Measurements from ENCODE around the gene SSTR5. TPM values are rescaled to one million over a fixed set of nuclear protein-coding genes. Genes with fewer than 3 reads are reported as not detected.
A peak's percentile ranks its signal among the peaks of the same experiment; 100 is the strongest.
"Not testable (repeated sequence)": the region's sequence is repeated elsewhere in the genome, so short reads cannot be mapped to it uniquely, and the experiment has no call there.

SSTR5 gene
- total RNA-seq, 2 donors from 2014 or later = 2.3 TPM; not detected in 1

DNA sequence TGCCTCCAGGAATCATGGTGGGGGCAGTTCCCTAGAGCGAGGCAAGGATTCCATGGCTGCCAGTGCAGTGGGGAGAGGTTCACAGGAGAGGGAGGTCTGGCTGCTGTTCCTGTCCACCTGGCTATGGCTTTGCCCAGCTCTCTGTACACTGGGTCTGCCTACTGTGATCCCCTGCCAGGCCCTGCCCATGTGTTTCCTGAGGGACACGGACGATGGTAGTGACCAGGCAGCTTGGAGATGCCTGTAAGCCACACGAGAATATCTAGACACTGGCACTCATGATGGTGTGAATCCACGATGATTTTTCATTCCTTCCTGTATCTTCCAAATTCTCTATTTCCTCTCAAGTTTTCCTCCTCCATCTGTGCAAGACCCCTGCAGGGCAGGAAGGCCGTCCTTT is 12.4 kb downstream of the SSTR5 start:
- intact Hi-C loops (cut with DNase I) = no loop called here
- DNase-seq (no peak), ATAC-seq (no peak)
- peaks cover 0 to 21% (median 2%) of the 10 kb centered on the region in 3 donors for H3K9me3 ChIP-seq
- H3K4me3 ChIP-seq = no peak overlapping the region
- TF ChIP-seq POLR2A (IDR thresholded peaks at IDR 0.05) = no peak
- TF ChIP-seq, protein P1, sequence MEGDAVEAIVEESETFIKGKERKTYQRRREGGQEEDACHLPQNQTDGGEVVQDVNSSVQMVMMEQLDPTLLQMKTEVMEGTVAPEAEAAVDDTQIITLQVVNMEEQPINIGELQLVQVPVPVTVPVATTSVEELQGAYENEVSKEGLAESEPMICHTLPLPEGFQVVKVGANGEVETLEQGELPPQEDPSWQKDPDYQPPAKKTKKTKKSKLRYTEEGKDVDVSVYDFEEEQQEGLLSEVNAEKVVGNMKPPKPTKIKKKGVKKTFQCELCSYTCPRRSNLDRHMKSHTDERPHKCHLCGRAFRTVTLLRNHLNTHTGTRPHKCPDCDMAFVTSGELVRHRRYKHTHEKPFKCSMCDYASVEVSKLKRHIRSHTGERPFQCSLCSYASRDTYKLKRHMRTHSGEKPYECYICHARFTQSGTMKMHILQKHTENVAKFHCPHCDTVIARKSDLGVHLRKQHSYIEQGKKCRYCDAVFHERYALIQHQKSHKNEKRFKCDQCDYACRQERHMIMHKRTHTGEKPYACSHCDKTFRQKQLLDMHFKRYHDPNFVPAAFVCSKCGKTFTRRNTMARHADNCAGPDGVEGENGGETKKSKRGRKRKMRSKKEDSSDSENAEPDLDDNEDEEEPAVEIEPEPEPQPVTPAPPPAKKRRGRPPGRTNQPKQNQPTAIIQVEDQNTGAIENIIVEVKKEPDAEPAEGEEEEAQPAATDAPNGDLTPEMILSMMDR (IDR thresholded peaks at IDR 0.05) = no peak
- no peak overlapping the region for H3K27ac ChIP-seq
- WGBS, 2 donors = 89 to 90% methylated on average over 6 of the region's 6 CpGs
- peaks cover 27% of the 10 kb centered on the region for H3K4me1 ChIP-seq
- peaks cover 0 to 59% of the 10 kb centered on the region in 2 donors for H3K27me3 ChIP-seq
- no peaks in the 10 kb centered on the region for H3K36me3 ChIP-seq (replicated peaks in 1 of 2; ENCODE audit: insufficient read depth in 1 of 2, low read depth in 2 of 2)

DNA sequence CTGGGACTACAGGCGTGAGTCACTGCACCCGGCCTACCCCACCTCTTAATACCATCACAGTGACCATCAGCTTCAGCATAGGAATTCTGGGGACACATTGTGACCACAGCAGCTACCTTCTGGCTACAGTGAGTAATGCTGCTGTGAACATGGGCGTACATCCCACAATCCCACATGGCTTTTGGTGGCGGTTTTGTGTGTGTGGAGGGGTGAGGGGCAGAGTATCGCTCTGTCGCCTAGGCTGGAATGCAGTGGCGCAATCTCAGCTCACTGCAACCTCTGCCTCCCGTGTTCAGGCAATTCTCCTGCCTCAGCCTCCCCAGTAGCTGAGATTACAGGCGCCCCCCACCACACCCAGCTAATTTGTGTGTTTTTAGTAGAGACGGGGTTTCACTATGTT is 13.9 kb downstream of the SSTR5 start:
- WGBS, 2 donors = 77 to 79% methylated on average over 6 to 10 of the region's 10 CpGs

DNA sequence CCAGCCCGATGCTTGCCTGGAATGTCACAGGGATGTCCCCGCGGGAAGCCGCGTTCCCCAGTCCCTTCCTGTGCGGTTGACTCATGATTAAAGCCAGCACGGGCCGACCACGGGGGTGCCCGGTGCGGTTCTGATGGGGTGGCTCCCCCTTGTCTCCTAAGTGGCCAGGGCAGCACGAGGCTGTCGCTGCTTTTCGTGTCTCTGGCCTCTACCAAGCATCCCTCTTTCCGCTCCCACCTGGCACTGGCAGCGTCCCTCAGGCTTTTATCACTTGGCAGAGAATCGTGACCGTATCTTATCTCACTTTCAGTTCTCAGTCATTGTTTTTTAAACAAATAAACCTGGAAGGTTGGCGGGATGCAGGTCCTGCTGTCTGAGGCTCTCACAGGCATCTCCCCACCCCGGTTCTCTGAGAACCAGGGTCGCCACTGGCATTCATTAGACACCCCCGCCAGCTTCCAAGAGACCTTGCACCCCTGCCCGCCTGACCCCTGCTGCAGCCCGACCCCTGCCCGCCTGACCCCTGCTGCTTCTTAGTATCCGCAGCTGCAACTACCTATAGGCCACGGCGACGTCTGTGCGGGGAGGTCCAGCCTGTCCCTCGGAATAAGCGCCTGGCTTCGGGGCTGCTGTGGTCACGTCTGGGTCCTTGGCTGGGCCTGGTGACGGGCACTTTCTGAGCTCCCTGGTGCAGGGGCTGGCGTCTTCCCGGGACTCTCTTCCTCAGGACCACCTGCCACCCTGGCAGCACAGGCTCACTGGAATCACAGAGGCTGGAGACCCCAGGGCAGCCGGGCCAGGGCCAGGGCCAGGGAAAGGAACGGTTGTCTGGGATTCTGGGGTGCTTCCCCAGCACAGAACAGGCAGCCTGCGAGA is 16.0 kb downstream of the SSTR5 start:
- ATAC-seq (no peak), DNase-seq (no peak)
- H3K36me3 ChIP-seq (replicated peaks in 1 of 2; ENCODE audit: insufficient read depth in 1 of 2, low read depth in 2 of 2) = no peaks in the 10 kb centered on the region
- peaks cover 0 to 55% of the 10 kb centered on the region in 2 donors for H3K27me3 ChIP-seq
- no peak overlapping the region for H3K4me3 ChIP-seq
- peaks cover 23% of the 10 kb centered on the region for H3K4me1 ChIP-seq
- no peak for TF ChIP-seq POLR2A (IDR thresholded peaks at IDR 0.05)
- intact Hi-C loops (cut with DNase I) = no loop called here
- WGBS, 2 donors = 21 to 39% methylated on average over 17 to 40 of the region's 40 CpGs
- peaks cover 0 to 21% (median 2%) of the 10 kb centered on the region in 3 donors for H3K9me3 ChIP-seq
- H3K27ac ChIP-seq = no peak overlapping the region

More for the DNA sequence above, 13.9 kb downstream of the SSTR5 start:
- ATAC-seq; intact Hi-C loops (cut with DNase I); H3K4me3 ChIP-seq; DNase-seq; H3K27ac ChIP-seq; H3K36me3 ChIP-seq (replicated peaks in 1 of 2; ENCODE audit: insufficient read depth in 1 of 2, low read depth in 2 of 2): not testable (repeated sequence)
- peaks cover 0 to 21% (median 2%) of the 10 kb centered on the region in 3 donors for H3K9me3 ChIP-seq
- peaks cover 0 to 62% of the 10 kb centered on the region in 2 donors for H3K27me3 ChIP-seq
- H3K4me1 ChIP-seq = peaks cover 29% of the 10 kb centered on the region

DNA sequence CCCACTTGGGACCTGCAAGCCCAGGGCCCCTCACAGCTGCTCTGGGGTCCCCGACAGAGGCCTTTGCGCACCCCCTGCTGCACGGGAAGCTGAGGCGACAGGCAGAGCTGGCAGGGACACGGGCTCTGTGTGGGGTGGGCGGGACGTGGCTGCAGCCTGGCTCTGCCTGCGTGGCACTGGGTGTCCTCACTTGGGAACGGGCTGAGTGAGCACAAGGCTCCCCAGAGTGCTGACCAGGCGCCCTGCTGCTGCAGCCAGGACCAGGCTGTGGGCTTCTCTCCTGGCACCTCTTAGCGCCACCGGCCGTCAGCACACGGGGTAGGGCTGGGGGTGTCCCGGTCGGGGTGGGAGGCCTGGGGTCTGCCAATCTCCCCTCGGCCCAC is 16.9 kb downstream of the SSTR5 start:
- Histone ChIP-seq H3K27ac (no peak overlapping the region), H3K4me3 (no peak overlapping the region), H3K27me3 (peaks cover 0 to 55% of the 10 kb centered on the region in 2 donors), H3K4me1 (peaks cover 23% of the 10 kb centered on the region), H3K9me3 (peaks cover 0 to 14% (median 2%) of the 10 kb centered on the region in 3 donors), H3K36me3 (replicated peaks in 1 of 2; ENCODE audit: insufficient read depth in 1 of 2, low read depth in 2 of 2) (no peaks in the 10 kb centered on the region)
- peak; percentile 23 for ATAC-seq
- DNase-seq = peak in 3 of 4 donors; percentile 27 to 43 (median 39)
- WGBS, 2 donors = 30 to 83% methylated on average over 1 to 9 of the region's 17 CpGs
- TF ChIP-seq, protein P1 (IDR thresholded peaks at IDR 0.05) = no peak
- TF ChIP-seq POLR2A (IDR thresholded peaks at IDR 0.05) = peak in 1 of 3 donors; percentile 5
- intact Hi-C loops (cut with DNase I) = no loop called here

DNA sequence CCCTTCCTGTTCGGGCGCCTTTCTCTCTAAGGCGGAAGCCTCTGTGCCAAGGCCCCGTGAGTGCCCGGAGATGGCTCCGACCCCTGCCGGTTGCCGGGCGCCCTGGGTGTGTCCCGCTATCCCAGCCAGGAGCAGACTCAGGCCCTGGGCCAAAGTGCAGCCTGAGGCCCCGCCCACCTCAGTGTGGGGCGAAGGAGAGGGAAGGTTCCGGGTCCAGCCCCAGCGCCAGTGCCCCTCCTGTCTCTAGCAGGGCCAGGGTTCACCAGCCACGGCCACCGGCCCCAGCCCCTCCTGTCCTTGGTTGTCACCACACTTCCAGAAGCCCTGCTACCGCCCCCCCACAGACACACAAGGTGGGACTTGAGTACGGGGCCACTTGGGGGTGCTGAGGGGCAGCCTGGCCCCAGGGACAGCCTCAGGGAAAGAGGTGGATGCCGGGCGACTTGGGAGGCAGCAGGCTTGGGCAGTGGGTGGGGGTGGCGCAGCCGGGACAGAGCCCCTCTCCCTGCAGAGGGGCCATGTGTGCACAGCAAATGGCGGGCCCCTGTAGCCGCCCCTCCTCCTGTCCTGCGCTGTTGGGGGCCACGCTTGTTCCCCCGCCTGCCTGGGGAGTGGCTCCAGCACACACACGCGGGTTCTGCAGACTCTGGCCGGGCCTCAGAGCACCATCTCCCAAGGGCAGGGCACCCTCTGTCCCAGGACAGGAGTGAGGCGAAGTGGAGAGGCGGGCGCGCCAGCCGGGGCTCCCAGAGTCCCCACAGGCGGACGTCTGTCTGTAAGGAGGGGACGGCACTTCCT is 17.5 kb downstream of the SSTR5 start:
- intact Hi-C loops (cut with DNase I) = loop anchor here (10.0 kb wide), 1 partner anchor 275 kb away; no protein-coding TSS in a partner anchor
- Histone ChIP-seq H3K4me1 (peaks cover 23% of the 10 kb centered on the region), H3K9me3 (peaks cover 0 to 8% (median 0%) of the 10 kb centered on the region in 3 donors), H3K27me3 (peaks cover 0 to 55% of the 10 kb centered on the region in 2 donors), H3K36me3 (replicated peaks in 1 of 2; ENCODE audit: insufficient read depth in 1 of 2, low read depth in 2 of 2) (no peaks in the 10 kb centered on the region), H3K4me3 (no peak overlapping the region), H3K27ac (no peak overlapping the region)
- DNase-seq = peak; percentile 51 to 73 (median 69)
- peak; percentile 68 for ATAC-seq
- 7 to 26% methylated on average over 8 to 28 of the region's 38 CpGs for WGBS, 2 donors
- TF ChIP-seq POLR2A (IDR thresholded peaks at IDR 0.05) = no peak
- TF ChIP-seq, protein P1 (IDR thresholded peaks at IDR 0.05) = peak in 3 of 7 experiments; percentile 11 to 19 (median 18)
